Mesendoderm (in vitro differentiated cells): ENCODE measurements around the gene RIPOR1.

Experiments
- DNase-seq: peaks from one replicate; pipeline ENCODE4 v3.0.0; 2013
- H2AK5ac ChIP-seq: 2 replicates; pipeline ENCODE4 v1.6.1; 2013; ENCODE audit warnings: low read length, inconsistent platforms
- H2BK120ac ChIP-seq: 2 replicates; pipeline ENCODE4 v1.6.1; 2013; ENCODE audit warnings: low read depth, mild to moderate bottlenecking, low read length, moderate library complexity, mixed read lengths
- H2BK15ac ChIP-seq: replicated peaks from 2 replicates; pipeline ENCODE4 v1.6.1; 2013; ENCODE audit warnings: low read depth, mild to moderate bottlenecking, moderate library complexity
- H2BK5ac ChIP-seq: 2 replicates; pipeline ENCODE4 v1.6.1; 2013; ENCODE audit warnings: low read length, inconsistent platforms
- H3K18ac ChIP-seq: 2 replicates; pipeline ENCODE4 v1.6.1; 2013; ENCODE audit warnings: mild to moderate bottlenecking, low read length, mixed read lengths
- H3K23ac ChIP-seq: one replicate; pipeline ENCODE4 v1.6.1; 2013; ENCODE audit warnings: low read length
- H3K27ac ChIP-seq: 2 replicates; pipeline ENCODE4 v1.5.1; 2013; ENCODE audit warnings: low read depth, mild to moderate bottlenecking, inconsistent platforms, low read length, moderate library complexity
- H3K27me3 ChIP-seq: 2 replicates; pipeline ENCODE4 v1.6.1; 2013; ENCODE audit warnings: low read length, control low read depth, mild to moderate bottlenecking, inconsistent platforms; ENCODE audit not compliant: insufficient read depth, poor library complexity
- H3K36me3 ChIP-seq: 2 replicates; pipeline ENCODE4 v1.6.1; 2013; ENCODE audit warnings: low read length, inconsistent platforms; ENCODE audit not compliant: control insufficient read depth, insufficient read depth
- H3K4ac ChIP-seq: one replicate; pipeline ENCODE4 v1.6.1; 2013; ENCODE audit warnings: low read depth, mild to moderate bottlenecking, low read length, moderate library complexity
- H3K4me1 ChIP-seq: 2 replicates; pipeline ENCODE4 v1.6.1; 2013; ENCODE audit warnings: low read depth, low read length, inconsistent platforms; ENCODE audit not compliant: control insufficient read depth
- H3K4me2 ChIP-seq: 2 replicates; pipeline ENCODE4 v1.6.1; 2013; ENCODE audit warnings: low read length
- H3K4me3 ChIP-seq: 2 replicates; pipeline ENCODE4 v1.5.1; 2013; ENCODE audit warnings: mild to moderate bottlenecking, low read length
- H3K56ac ChIP-seq: one replicate; pipeline ENCODE4 v1.6.1; 2013; ENCODE audit warnings: low read length
- H3K79me1 ChIP-seq: 2 replicates; pipeline ENCODE4 v1.6.1; 2013; ENCODE audit warnings: low read length, inconsistent platforms
- H3K79me2 ChIP-seq: 2 replicates; pipeline ENCODE4 v1.6.1; 2013; ENCODE audit warnings: mild to moderate bottlenecking, low read length; ENCODE audit not compliant: control insufficient read depth, insufficient read depth
- H3K9ac ChIP-seq: 2 replicates; pipeline ENCODE4 v1.6.1; 2013; ENCODE audit warnings: low read length, inconsistent platforms
- H4K5ac ChIP-seq: one replicate; pipeline ENCODE4 v1.6.1; 2013; ENCODE audit warnings: low read length
- H4K8ac ChIP-seq: one replicate; pipeline ENCODE4 v1.6.1; 2013; ENCODE audit warnings: low read depth, mild to moderate bottlenecking, control low read depth, low read length, moderate library complexity
- WGBS: extraction: QIAGEN DNeasy Blood & Tissue Kit; methylation state at CpG from one replicate; pipeline ENCODE4 v1.1.7; 2013; ENCODE audit warnings: low lambda C conversion rate, missing lambda C conversion rate; ENCODE audit not compliant: insufficient coverage; ENCODE audit errors: extremely low coverage; 5-methylcytosine and 5-hydroxymethylcytosine counted together

Gene RIPOR1

GRCh38 chr16:67534431-67534830 is 5.8 kb downstream of the RIPOR1 start:
- H2BK5ac ChIP-seq = no peak overlapping the region
- H3K9ac ChIP-seq = no peak overlapping the region
- no peak overlapping the region for H2BK15ac ChIP-seq
- no peak for DNase-seq
- H3K4ac ChIP-seq = no peak overlapping the region
- H4K5ac ChIP-seq = no peak overlapping the region
- no peak overlapping the region for H3K4me3 ChIP-seq
- no peak overlapping the region for H3K18ac ChIP-seq
- H3K56ac ChIP-seq = no peak overlapping the region
- no peak overlapping the region for H4K8ac ChIP-seq
- H3K79me1 ChIP-seq = no peaks in the 10 kb centered on the region
- no peaks in the 10 kb centered on the region for H3K79me2 ChIP-seq
- no peak overlapping the region for H3K27ac ChIP-seq
- H3K27me3 ChIP-seq = peaks cover 38% of the 10 kb centered on the region
- no peaks in the 10 kb centered on the region for H3K36me3 ChIP-seq
- H3K4me1 ChIP-seq = peaks cover 2% of the 10 kb centered on the region
- H2AK5ac ChIP-seq = no peak overlapping the region
- no peak overlapping the region for H3K4me2 ChIP-seq
- H3K23ac ChIP-seq = no peak overlapping the region
- H2BK120ac ChIP-seq = no peak overlapping the region

GRCh38 chr16:67535201-67535600 is 6.6 kb downstream of the RIPOR1 start:
- Histone ChIP-seq H4K5ac (no peak overlapping the region), H2BK5ac (no peak overlapping the region), H3K4me3 (no peak overlapping the region), H3K27ac (no peak overlapping the region), H3K9ac (no peak overlapping the region), H3K23ac (peak overlapping the region; percentile 24), H2BK120ac (no peak overlapping the region), H3K56ac (no peak overlapping the region), H2BK15ac (no peak overlapping the region), H3K18ac (no peak overlapping the region), H3K4me2 (no peak overlapping the region), H3K4ac (no peak overlapping the region), H3K27me3 (peaks cover 33% of the 10 kb centered on the region), H2AK5ac (no peak overlapping the region), H4K8ac (no peak overlapping the region), H3K36me3 (no peaks in the 10 kb centered on the region), H3K79me2 (no peaks in the 10 kb centered on the region), H3K79me1 (no peaks in the 10 kb centered on the region), H3K4me1 (no peaks in the 10 kb centered on the region)
- no peak for DNase-seq
- no CpG with 5 or more reads among the region's 2 CpGs for WGBS

DNA sequence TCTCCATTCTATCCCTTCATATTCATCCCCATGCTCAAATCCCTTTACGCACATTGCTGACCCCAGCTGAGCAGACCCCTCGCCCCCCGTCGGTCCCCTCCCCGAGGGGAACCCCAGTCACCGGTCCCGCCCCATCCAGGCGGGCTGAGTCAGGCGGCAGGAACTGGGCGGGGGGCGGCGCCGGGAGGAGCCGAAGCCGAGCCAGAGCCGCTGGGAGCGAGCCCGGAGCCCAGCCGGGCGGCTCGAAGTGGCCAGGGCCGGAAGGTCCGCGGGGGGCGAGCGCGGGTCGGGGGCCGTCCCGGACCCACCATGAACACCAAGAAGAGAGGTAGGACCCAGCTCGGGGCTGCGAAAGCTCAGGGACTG is 8.6 kb downstream of the RIPOR1 start:
- no peaks in the 10 kb centered on the region for H3K79me2 ChIP-seq
- H3K4me1 ChIP-seq = no peaks in the 10 kb centered on the region
- no peak overlapping the region for H2BK5ac ChIP-seq
- H3K4me3 ChIP-seq = peak overlapping the region; percentile 3
- H4K8ac ChIP-seq = no peak overlapping the region
- H3K36me3 ChIP-seq = no peaks in the 10 kb centered on the region
- no peak overlapping the region for H2BK120ac ChIP-seq
- H3K79me1 ChIP-seq = no peaks in the 10 kb centered on the region
- no peak overlapping the region for H3K23ac ChIP-seq
- peak overlapping the region; percentile 56 for H3K56ac ChIP-seq
- peaks cover 18% of the 10 kb centered on the region for H3K27me3 ChIP-seq
- no peak overlapping the region for H4K5ac ChIP-seq
- peak overlapping the region; percentile 28 for H3K4ac ChIP-seq
- no CpG with 5 or more reads among the region's 32 CpGs for WGBS
- H3K9ac ChIP-seq = peak overlapping the region; percentile 47
- peak; percentile 62 for DNase-seq
- no peak overlapping the region for H3K27ac ChIP-seq
- no peak overlapping the region for H2BK15ac ChIP-seq
- H2AK5ac ChIP-seq = no peak overlapping the region
- peak overlapping the region; percentile 68 for H3K4me2 ChIP-seq
- peak overlapping the region; percentile 91 for H3K18ac ChIP-seq

DNA sequence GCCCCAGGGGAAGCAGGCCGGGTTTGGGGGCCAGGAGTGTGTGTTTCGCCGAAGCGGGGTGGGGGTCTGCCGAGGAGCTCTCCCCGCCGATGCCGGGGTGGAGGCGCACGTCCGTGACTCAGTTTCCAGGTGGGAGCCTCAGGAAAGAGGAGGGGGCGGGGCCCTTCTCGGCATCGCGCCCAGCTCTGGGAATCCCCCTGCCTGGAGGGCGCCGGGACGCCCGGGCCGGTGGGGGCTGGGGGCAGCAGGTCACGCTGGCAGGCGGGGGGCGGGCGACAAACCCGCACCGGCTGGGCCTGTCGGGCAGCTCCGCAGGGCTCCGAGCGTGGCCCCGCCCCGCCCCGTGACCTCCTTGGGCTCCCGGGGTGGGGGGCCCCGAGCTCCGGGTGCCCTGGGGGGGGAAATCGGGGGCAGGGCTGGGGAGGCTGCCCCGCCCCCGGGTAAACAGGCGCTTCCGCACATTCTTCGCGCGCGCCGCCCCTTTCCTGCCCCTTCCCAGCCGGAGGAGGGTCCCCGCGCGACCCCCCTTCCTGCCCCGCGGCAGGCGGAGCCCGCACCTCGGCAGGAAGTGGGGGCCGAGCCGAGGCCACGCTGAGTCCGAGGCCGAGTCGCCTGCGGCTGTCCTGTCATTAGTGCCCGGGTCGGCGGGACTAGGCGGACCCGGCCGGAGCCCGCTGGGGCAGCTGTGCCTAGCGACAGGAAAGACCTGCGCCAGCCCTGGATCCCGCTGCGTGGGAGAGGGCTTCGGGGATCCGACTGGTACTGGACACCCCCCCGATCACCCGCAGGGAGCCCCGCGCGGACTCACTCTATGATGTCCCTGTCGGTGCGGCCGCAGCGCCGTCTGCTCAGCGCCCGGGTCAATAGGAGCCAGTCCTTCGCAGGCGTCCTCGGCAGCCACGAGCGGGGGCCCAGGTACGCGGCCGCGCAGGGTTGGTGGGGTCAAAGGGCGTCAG is 9.3 kb downstream of the RIPOR1 start:
- peak overlapping the region; percentile 71 for H3K9ac ChIP-seq
- H3K4me2 ChIP-seq = peak overlapping the region; percentile 91
- no peak overlapping the region for H2AK5ac ChIP-seq
- no peak overlapping the region for H2BK15ac ChIP-seq
- peak overlapping the region; percentile 91 for H3K18ac ChIP-seq
- H3K4me3 ChIP-seq = peak overlapping the region; percentile 36
- DNase-seq = peak; percentile 45
- no peaks in the 10 kb centered on the region for H3K4me1 ChIP-seq
- H2BK5ac ChIP-seq = no peak overlapping the region
- H3K27me3 ChIP-seq = peaks cover 12% of the 10 kb centered on the region
- no peak overlapping the region for H3K23ac ChIP-seq
- H3K56ac ChIP-seq = peak overlapping the region; percentile 83
- no peak overlapping the region for H4K5ac ChIP-seq
- peak overlapping the region; percentile 28 for H3K4ac ChIP-seq
- no peak overlapping the region for H4K8ac ChIP-seq
- no peaks in the 10 kb centered on the region for H3K36me3 ChIP-seq
- no CpG with 5 or more reads among the region's 97 CpGs for WGBS
- H3K27ac ChIP-seq = no peak overlapping the region
- H3K79me1 ChIP-seq = no peaks in the 10 kb centered on the region
- no peaks in the 10 kb centered on the region for H3K79me2 ChIP-seq
- H2BK120ac ChIP-seq = no peak overlapping the region

- no peak overlapping the region for H3K27ac ChIP-seq
- DNase-seq = peak; percentile 56
- no peak overlapping the region for H3K4me3 ChIP-seq
Measured at GRCh38 chr16:67538666-67539101, 10.1 kb downstream of the RIPOR1 start.

More at GRCh38 chr16:67538666-67539101, 10.1 kb downstream of the RIPOR1 start:
- no peak overlapping the region for H2BK15ac ChIP-seq
- peaks cover 6% of the 10 kb centered on the region for H3K27me3 ChIP-seq
- peak overlapping the region; percentile 83 for H3K56ac ChIP-seq
- H3K4me2 ChIP-seq = peak overlapping the region; percentile 91
- no peak overlapping the region for H3K4ac ChIP-seq
- H3K23ac ChIP-seq = no peak overlapping the region
- H4K8ac ChIP-seq = no peak overlapping the region
- H3K9ac ChIP-seq = peak overlapping the region; percentile 71
- H4K5ac ChIP-seq = no peak overlapping the region
- H3K79me2 ChIP-seq = no peaks in the 10 kb centered on the region
- no CpG with 5 or more reads among the region's 23 CpGs for WGBS
- no peak overlapping the region for H2AK5ac ChIP-seq
- H2BK5ac ChIP-seq = no peak overlapping the region
- no peaks in the 10 kb centered on the region for H3K4me1 ChIP-seq
- no peaks in the 10 kb centered on the region for H3K36me3 ChIP-seq
- no peak overlapping the region for H2BK120ac ChIP-seq
- peak overlapping the region; percentile 91 for H3K18ac ChIP-seq
- no peaks in the 10 kb centered on the region for H3K79me1 ChIP-seq
